DMS153 treated with DMSO at 0.1 percent for 48 hours (cell line): ENCODE measurements around the gene OR10V1.

Experiments
- DNase-seq: peaks from one replicate; lab custom pipeline; 2025; ENCODE audit not compliant: unreplicated experiment; lab: John Stamatoyannopoulos, UW

OR10V1 gene

DNA sequence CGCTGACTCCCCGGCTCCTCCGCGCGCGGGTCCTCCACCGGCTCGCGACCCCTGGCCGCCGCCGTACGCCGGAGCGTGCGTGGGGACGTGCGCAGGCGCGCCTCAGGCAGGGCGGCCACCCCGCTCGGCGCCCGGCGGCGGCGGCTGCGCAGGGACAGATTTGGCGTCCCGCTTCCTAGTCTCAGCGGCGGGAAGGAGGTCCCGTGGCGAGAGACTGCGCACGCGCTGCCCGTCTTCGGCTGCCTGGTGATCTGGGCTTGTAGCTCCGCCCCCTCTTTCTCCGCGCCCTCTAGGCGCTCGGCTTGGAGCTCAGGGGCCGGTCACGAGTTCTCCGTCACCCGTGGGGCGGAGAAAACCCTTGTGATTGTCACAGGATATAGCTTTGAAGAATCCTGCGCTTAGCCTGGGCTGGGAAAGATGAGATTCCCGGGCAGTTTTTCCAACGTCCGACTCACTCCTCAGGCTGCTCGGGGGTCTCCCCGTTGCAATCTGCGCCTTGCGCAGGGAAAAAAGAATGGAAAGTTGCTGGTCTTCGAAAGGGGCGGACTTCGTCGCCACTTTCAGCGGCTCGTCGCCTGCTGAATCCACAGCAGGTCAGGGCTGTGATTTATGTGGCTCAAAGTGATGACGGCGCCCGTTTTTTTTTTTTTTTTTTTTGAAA, 44.6 kb downstream of the OR10V1 start, which contains the start of gene PATL1:
PATL1 (minus strand) TSS at position 88 of the 661 bp plus-strand sequence. CDS start 142 bp downstream, outside the sequence.
- DNase-seq, result peak; percentile 97

DNA sequence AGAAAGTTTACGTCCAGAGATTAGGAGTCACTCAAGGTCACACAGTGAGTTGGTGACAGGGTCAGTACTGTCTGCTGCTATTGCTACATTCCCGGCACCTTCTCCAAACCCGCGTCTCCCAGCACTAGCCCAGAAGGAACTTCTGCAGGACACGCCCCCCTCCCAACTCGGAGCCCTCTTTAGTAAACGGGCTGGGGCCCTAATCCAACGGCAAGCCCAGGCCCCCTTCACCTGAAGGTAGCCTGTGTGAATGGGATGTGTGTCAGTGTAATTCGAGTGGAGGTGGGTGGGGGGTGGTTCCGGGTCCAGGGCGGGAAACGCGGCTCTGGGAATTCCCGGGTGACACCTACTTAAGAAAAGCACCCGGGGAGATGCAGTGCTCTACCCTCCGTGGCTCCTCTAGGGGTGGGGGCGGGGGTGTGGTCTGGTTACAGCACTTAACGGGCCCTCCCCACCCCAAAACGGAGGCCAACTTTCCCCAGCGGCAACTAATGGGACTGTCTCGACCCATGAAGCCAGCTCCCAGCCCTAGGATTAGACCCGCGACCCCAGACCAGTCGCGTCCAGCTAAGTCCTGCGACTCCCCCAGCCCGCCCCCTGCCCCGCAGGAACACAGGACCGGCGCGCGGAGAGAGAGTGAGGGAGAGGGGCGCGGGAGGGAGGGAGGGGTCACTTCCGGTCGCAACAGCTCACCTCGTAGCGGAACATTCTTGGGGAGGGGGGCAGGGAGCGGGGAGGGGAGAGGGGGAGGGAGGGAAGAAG, 45.3 kb downstream of the OR10V1 start:
- DNase-seq, result no peak

DNA sequence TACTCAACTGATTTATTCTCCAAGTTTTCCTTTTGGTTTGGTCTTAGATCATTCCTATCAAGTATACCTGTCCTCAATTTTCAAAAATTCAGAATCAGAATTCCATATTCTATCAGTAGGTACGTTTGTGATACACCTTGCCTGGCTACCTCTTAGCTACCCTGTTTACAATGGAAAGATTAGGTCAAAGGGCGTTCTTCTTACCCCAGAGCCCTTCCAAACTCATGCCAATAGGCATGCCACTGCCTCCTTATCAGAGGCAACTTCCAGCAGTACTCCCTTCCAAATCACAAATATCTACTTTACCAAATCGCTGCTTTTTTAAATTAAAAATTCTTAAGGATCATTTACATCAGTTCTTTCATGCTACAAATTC, 45.8 kb downstream of the OR10V1 start:
- no peak for DNase-seq

DNA sequence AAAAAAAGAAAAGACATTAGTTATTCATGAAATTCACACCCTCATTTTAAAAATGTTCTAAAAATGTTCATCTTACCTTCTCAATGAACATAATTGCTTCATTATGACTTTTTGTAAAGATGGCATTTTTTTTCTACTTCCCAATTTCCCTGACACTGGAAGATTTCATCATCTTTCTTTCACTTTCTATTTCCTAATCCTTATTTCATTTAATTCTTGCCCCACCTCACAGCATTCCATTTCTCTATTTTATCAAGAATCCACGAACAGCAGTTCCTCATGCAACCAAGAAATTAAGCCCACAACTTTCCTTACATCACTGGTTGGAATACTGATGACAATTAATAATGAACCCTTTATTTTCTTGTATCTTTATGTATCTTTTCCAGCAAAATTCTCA, 46.7 kb downstream of the OR10V1 start:
- no peak for DNase-seq
